Tibial nerve (tissue), 3 donors: ENCODE measurements around the gene VTI1A.

Source experiments
- CTCF ChIP-seq, 5 experiments: fragments of 200-600 bp in 3 of 5; fragments of 450-650 bp in 2 of 5; sonication (generic) in 3 of 5; IDR thresholded peaks; one replicate each; pipeline ENCODE4 v1.5.1; 2016 to 2019; ENCODE audit warnings: antibody characterized with exemption in 5 of 5, mild to moderate bottlenecking in 3 of 5, moderate library complexity in 2 of 5
- POLR2A ChIP-seq, 2 donors: fragments of 450-650 bp; IDR thresholded peaks; one replicate each; pipeline ENCODE4 v1.6.1; 2017; ENCODE audit warnings: antibody characterized with exemption in 2 of 2, mild to moderate bottlenecking in 2 of 2, moderate library complexity in 2 of 2

GRCh38 chr10:112639298-112639697 is 192.3 kb downstream of the VTI1A start:
- TF ChIP-seq CTCF (IDR thresholded peaks at IDR 0.05) = no peak
- TF ChIP-seq POLR2A (IDR thresholded peaks at IDR 0.05) = no peak
